ENCODE measurements around the gene LRFN3.

Gene LRFN3

DNA sequence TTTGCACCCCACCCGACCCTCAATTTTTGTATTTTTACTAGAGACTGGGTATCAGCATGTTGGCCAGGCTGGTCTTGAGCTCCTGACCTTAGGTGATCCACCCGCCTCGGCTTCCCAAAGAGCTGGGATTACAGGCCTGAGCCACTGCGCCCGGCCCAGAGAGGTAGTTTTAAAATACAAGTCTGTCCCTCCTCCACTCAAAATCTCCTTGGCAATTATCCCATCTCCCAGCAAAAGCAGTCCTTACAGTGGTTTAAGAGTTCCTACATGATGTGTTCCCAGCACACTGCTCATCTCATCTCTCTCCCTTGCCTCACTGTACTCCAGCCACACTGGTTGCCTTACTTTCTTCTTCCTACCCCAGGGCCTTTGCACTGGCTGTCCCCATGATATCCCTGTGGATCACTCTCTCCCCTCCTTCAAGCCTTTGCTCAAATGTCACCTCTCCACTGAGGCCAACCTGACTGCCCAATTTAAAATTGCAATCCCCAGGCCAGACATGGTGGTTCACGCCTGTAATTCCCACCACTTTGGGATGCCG is 24.3 kb downstream of the LRFN3 start:
- Histone ChIP-seq H3K9me3 (ENCODE audit: insufficient read depth, low read depth, low read length) (no peaks in the 10 kb centered on the region), H3K4me3 (ENCODE audit: low read length, poor library complexity, severe bottlenecking) (no peak overlapping the region), H3K9ac (ENCODE audit: low read depth, low read length, poor library complexity, severe bottlenecking) (no peak overlapping the region), H3K4me1 (ENCODE audit: insufficient read depth, low read length, poor library complexity, severe bottlenecking) (no peaks in the 10 kb centered on the region), H3K4me2 (ENCODE audit: low read depth, low read length, poor library complexity, severe bottlenecking) (no peak overlapping the region), H3K9me2 (replicated peaks; ENCODE audit: low read depth, low read length) (no peaks in the 10 kb centered on the region), H4K20me1 (ENCODE audit: insufficient read depth, low read length, poor library complexity, severe bottlenecking) (no peaks in the 10 kb centered on the region), H2AFZ (ENCODE audit: low read length) (no peak overlapping the region), H3F3A (ENCODE audit: low read depth) (no peaks in the 10 kb centered on the region), H3K79me2 (ENCODE audit: insufficient read depth, low read length) (no peaks in the 10 kb centered on the region), H3K36me3 (ENCODE audit: insufficient read depth, low read length) (no peaks in the 10 kb centered on the region), H3K27me3 (ENCODE audit: insufficient read depth, low read length, poor library complexity, severe bottlenecking) (no peaks in the 10 kb centered on the region)
- TF ChIP-seq EZH2phosphoT487 (IDR thresholded peaks at IDR 0.05; ENCODE audit: borderline replicate concordance) (no peak), CTCF (conservative IDR thresholded peaks at IDR 0.05; ENCODE audit: low read length) (no peak)

DNA sequence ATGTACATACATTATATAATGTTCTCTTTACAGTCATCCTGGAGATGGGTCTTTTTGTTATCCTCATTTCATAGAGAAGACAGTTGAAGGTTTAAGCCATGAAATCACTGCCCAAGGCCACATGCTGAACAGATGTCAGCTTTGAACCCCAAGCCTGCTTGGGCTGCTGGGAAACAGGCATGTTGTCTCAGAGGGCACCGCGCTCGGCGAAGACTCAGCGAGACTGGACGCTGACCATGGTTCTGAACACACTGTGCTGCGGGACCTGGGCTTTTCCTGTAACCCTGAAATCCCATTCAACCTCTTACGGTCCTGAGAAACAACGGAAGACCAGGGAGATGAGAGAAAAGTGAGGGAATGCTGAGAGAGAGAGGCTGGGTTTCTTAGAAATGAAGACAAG is 27.3 kb downstream of the LRFN3 start:
- Histone ChIP-seq H4K20me1 (ENCODE audit: insufficient read depth, low read length, poor library complexity, severe bottlenecking) (no peaks in the 10 kb centered on the region), H3K4me2 (ENCODE audit: low read depth, low read length, poor library complexity, severe bottlenecking) (no peak overlapping the region), H2AFZ (ENCODE audit: low read length) (no peak overlapping the region), H3K9me3 (ENCODE audit: insufficient read depth, low read depth, low read length) (no peaks in the 10 kb centered on the region), H3K79me2 (ENCODE audit: insufficient read depth, low read length) (no peaks in the 10 kb centered on the region), H3K4me3 (ENCODE audit: low read length, poor library complexity, severe bottlenecking) (no peak overlapping the region), H3K9ac (ENCODE audit: low read depth, low read length, poor library complexity, severe bottlenecking) (no peak overlapping the region), H3K27me3 (ENCODE audit: insufficient read depth, low read length, poor library complexity, severe bottlenecking) (no peaks in the 10 kb centered on the region), H3K36me3 (ENCODE audit: insufficient read depth, low read length) (no peaks in the 10 kb centered on the region), H3K9me2 (replicated peaks; ENCODE audit: low read depth, low read length) (no peaks in the 10 kb centered on the region), H3F3A (ENCODE audit: low read depth) (no peaks in the 10 kb centered on the region), H3K4me1 (ENCODE audit: insufficient read depth, low read length, poor library complexity, severe bottlenecking) (no peaks in the 10 kb centered on the region)
- TF ChIP-seq CTCF (conservative IDR thresholded peaks at IDR 0.05; ENCODE audit: low read length) = no peak
- TF ChIP-seq EZH2phosphoT487 (IDR thresholded peaks at IDR 0.05; ENCODE audit: borderline replicate concordance) = no peak

- Histone ChIP-seq H3K9me2 (replicated peaks; ENCODE audit: low read depth, low read length) (no peaks in the 10 kb centered on the region), H3K9me3 (ENCODE audit: insufficient read depth, low read depth, low read length) (no peaks in the 10 kb centered on the region), H3K27me3 (ENCODE audit: insufficient read depth, low read length, poor library complexity, severe bottlenecking) (no peaks in the 10 kb centered on the region), H3K4me2 (ENCODE audit: low read depth, low read length, poor library complexity, severe bottlenecking) (no peak overlapping the region), H3F3A (ENCODE audit: low read depth) (no peaks in the 10 kb centered on the region), H3K79me2 (ENCODE audit: insufficient read depth, low read length) (no peaks in the 10 kb centered on the region), H3K36me3 (ENCODE audit: insufficient read depth, low read length) (no peaks in the 10 kb centered on the region), H3K4me1 (ENCODE audit: insufficient read depth, low read length, poor library complexity, severe bottlenecking) (no peaks in the 10 kb centered on the region), H2AFZ (ENCODE audit: low read length) (no peak overlapping the region), H4K20me1 (ENCODE audit: insufficient read depth, low read length, poor library complexity, severe bottlenecking) (no peaks in the 10 kb centered on the region), H3K9ac (ENCODE audit: low read depth, low read length, poor library complexity, severe bottlenecking) (no peak overlapping the region), H3K4me3 (ENCODE audit: low read length, poor library complexity, severe bottlenecking) (no peak overlapping the region)
- TF ChIP-seq CTCF (conservative IDR thresholded peaks at IDR 0.05; ENCODE audit: low read length) (no peak), EZH2phosphoT487 (IDR thresholded peaks at IDR 0.05; ENCODE audit: borderline replicate concordance) (no peak)
Measured at GRCh38 chr19:35966771-35967170, 30.6 kb downstream of the LRFN3 start.
